CD4-positive, CD25-positive, alpha-beta regulatory T cell (primary cell): ENCODE results near the gene MED16. TPM values are rescaled to one million over a fixed set of nuclear protein-coding genes. Genes with fewer than 3 reads are reported as not detected.
"Not testable (repeated sequence)": the region's sequence is repeated elsewhere in the genome, so short reads cannot be mapped to it uniquely, and the experiment has no call there.

Experiments
- ATAC-seq, 2 donors: fragments of 150-1000 bp; cut with Tn5 transposase; one replicate each; pipeline ENCODE4 v1.10.0; 2021; ENCODE audit warnings: low read depth in 2 of 2, moderate number of reproducible peaks in 2 of 2, moderate library complexity in 1 of 2
- DNase-seq, 3 donors: peaks; one replicate each; pipeline versions ENCODE4 v3.0.0 to v3.0.0-alpha.2; 2012 to 2022; ENCODE audit warnings: mixed read lengths in 1 of 3
- H3K27ac ChIP-seq: one replicate; pipeline ENCODE4 v1.7.0; 2013; ENCODE audit warnings: mild to moderate bottlenecking, low read length; ENCODE audit not compliant: insufficient read depth, poor library complexity, severe bottlenecking
- H3K27me3 ChIP-seq: one replicate; pipeline ENCODE4 v1.7.0; 2013; ENCODE audit warnings: low read length; ENCODE audit not compliant: control insufficient read depth, insufficient read depth
- H3K36me3 ChIP-seq: one replicate; pipeline ENCODE4 v1.7.0; 2013; ENCODE audit warnings: mild to moderate bottlenecking, low read length, moderate library complexity; ENCODE audit not compliant: control insufficient read depth, insufficient read depth
- H3K4me1 ChIP-seq: 2 replicates; pipeline ENCODE4 v1.7.0; 2013; ENCODE audit warnings: mild to moderate bottlenecking, low read length; ENCODE audit not compliant: insufficient read depth, control insufficient read depth, poor library complexity, severe bottlenecking
- H3K4me3 ChIP-seq: one replicate; pipeline ENCODE4 v1.7.0; 2013; ENCODE audit warnings: low read depth, mild to moderate bottlenecking, low read length, moderate library complexity
- H3K9me3 ChIP-seq, 2 experiments: 1 replicate in 1 of 2; 2 replicates in 1 of 2; pipeline ENCODE4 v1.7.0; 2013; ENCODE audit warnings: low read length in 2 of 2, mild to moderate bottlenecking in 1 of 2, moderate library complexity in 1 of 2; ENCODE audit not compliant: control insufficient read depth in 2 of 2
- H3K27ac Mint-ChIP-seq, 3 donors: one replicate each; pipeline ENCODE4 v1.8.0; 2020 to 2022; ENCODE audit warnings: mild to moderate bottlenecking in 3 of 3, mixed read lengths in 3 of 3, moderate library complexity in 2 of 3
- H3K27me3 Mint-ChIP-seq: one replicate; pipeline ENCODE4 v1.8.0; 2022; ENCODE audit warnings: mild to moderate bottlenecking, mixed read lengths
- H3K36me3 Mint-ChIP-seq: one replicate; pipeline ENCODE4 v1.8.0; 2020; ENCODE audit warnings: mixed read lengths
- H3K4me1 Mint-ChIP-seq, 4 donors: one replicate each; pipeline ENCODE4 v1.8.0; 2020 to 2022; ENCODE audit warnings: mixed read lengths in 4 of 4, mild to moderate bottlenecking in 1 of 4
- H3K4me3 Mint-ChIP-seq, 4 donors: one replicate each; pipeline ENCODE4 v1.8.0; 2020 to 2022; ENCODE audit warnings: mild to moderate bottlenecking in 4 of 4, mixed read lengths in 4 of 4, moderate library complexity in 3 of 4
- H3K9me3 Mint-ChIP-seq, 7 donors: one replicate each; pipeline ENCODE4 v1.8.0; 2020 to 2022; ENCODE audit warnings: mixed read lengths in 7 of 7, mild to moderate bottlenecking in 3 of 7, moderate library complexity in 2 of 7
- polyA plus RNA-seq, 4 donors: library from polyadenylated mRNA; unstranded; fragments of 300-500 nt; fragmentation: Illumina TruSeq; gene quantifications; one replicate each; pipeline ENCODE4 v1.2.3, GENCODE V29; 2021
- total RNA-seq: library from RNA; stranded (reverse); gene quantifications from one replicate; pipeline ENCODE4 v1.2.3, GENCODE V29; 2022

Gene MED16
- total and polyA plus RNA-seq, 5 donors from 2014 or later, result 61.9 to 91.7 (median 79.5) TPM

GRCh38 chr19:852136-853013 is 40.6 kb downstream of the MED16 start, which contains the start of gene ELANE:
ELANE (plus strand) TSS chr19:852303; CDS start chr19:852329, 26 bp downstream.
- no peak within 1 kb of the TSS for H3K4me3 ChIP-seq
- ATAC-seq (no peak), DNase-seq (no peak)
- H3K36me3 Mint-ChIP-seq, result no peaks in the 10 kb centered on the region
- no peak within 1 kb of the TSS for H3K27ac Mint-ChIP-seq
- no peaks in the 10 kb centered on the region for H3K9me3 ChIP-seq
- H3K4me1 Mint-ChIP-seq, result peaks cover 0 to 2% (median 0%) of the 10 kb centered on the region in 4 donors
- peaks cover 0 to 2% (median 0%) of the 10 kb centered on the region in 7 donors for H3K9me3 Mint-ChIP-seq
- H3K36me3 ChIP-seq, result no peaks in the 10 kb centered on the region
- H3K4me3 Mint-ChIP-seq, result no peak within 1 kb of the TSS
- no peaks in the 10 kb centered on the region for H3K27me3 ChIP-seq
- no peak within 1 kb of the TSS for H3K27ac ChIP-seq
- H3K4me1 ChIP-seq, result no peaks in the 10 kb centered on the region
- H3K27me3 Mint-ChIP-seq, result peaks cover 22% of the 10 kb centered on the region

GRCh38 chr19:850979-851335 is 42.0 kb downstream of the MED16 start:
- Mint-ChIP-seq H3K4me3 (no peak overlapping the region), H3K27ac (no peak overlapping the region), H3K36me3 (no peaks in the 10 kb centered on the region), H3K9me3 (no peaks in the 10 kb centered on the region), H3K27me3 (peaks cover 26% of the 10 kb centered on the region), H3K4me1 (no peaks in the 10 kb centered on the region)
- Histone ChIP-seq H3K4me3 (no peak overlapping the region), H3K4me1 (no peaks in the 10 kb centered on the region), H3K9me3 (no peaks in the 10 kb centered on the region), H3K27ac (no peak overlapping the region), H3K36me3 (no peaks in the 10 kb centered on the region), H3K27me3 (no peaks in the 10 kb centered on the region)
- no peak for ATAC-seq
- DNase-seq, result no peak

GRCh38 chr19:850221-850978 is 42.6 kb downstream of the MED16 start:
- DNase-seq (no peak), ATAC-seq (peak in 1 of 2 donors; percentile 14)
- Histone ChIP-seq H3K4me3 (no peak overlapping the region), H3K27ac (no peak overlapping the region), H3K36me3 (no peaks in the 10 kb centered on the region), H3K4me1 (no peaks in the 10 kb centered on the region), H3K27me3 (no peaks in the 10 kb centered on the region), H3K9me3 (no peaks in the 10 kb centered on the region)
- Mint-ChIP-seq H3K9me3 (no peaks in the 10 kb centered on the region), H3K4me1 (no peaks in the 10 kb centered on the region), H3K27ac (no peak overlapping the region), H3K27me3 (peaks cover 30% of the 10 kb centered on the region), H3K4me3 (no peak overlapping the region), H3K36me3 (no peaks in the 10 kb centered on the region)

DNA sequence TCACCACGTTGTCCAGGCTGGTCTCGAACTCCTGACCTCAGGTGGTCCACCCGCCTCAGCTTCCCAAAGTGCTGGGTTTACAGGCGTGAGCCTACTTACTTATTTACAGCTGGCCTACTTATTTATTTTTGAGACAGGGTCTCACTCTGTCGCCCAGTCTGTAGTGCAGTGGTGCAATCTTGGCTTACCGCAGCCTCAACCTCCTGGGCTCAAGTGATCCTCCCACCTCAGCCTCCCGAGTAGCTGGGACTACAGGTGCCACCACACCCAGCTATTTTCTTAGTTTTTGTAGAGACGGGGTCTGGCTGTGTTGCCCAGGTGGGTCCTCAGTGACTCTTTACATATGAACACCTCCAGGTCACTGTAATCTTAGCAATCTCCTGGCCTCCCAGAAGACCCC is 43.8 kb downstream of the MED16 start:
- H3K27me3 ChIP-seq, H3K9me3 Mint-ChIP-seq, H3K27ac ChIP-seq, H3K4me1 ChIP-seq, H3K4me3 ChIP-seq, H3K9me3 ChIP-seq, H3K36me3 ChIP-seq, H3K36me3 Mint-ChIP-seq, H3K27ac Mint-ChIP-seq, H3K4me3 Mint-ChIP-seq, DNase-seq, H3K4me1 Mint-ChIP-seq, ATAC-seq: not testable (repeated sequence)
- H3K27me3 Mint-ChIP-seq, result peaks cover 35% of the 10 kb centered on the region

GRCh38 chr19:848386-848921 is 44.5 kb downstream of the MED16 start:
- H3K27me3 Mint-ChIP-seq, result peaks cover 35% of the 10 kb centered on the region
- peaks cover 0 to 4% (median 0%) of the 10 kb centered on the region in 4 donors for H3K4me1 Mint-ChIP-seq
- Histone ChIP-seq H3K27me3 (peaks cover 2% of the 10 kb centered on the region), H3K4me1 (peaks cover 9% of the 10 kb centered on the region), H3K36me3 (no peaks in the 10 kb centered on the region), H3K9me3 (no peaks in the 10 kb centered on the region), H3K27ac (no peak overlapping the region), H3K4me3 (no peak overlapping the region)
- peaks cover 0 to 1% (median 0%) of the 10 kb centered on the region in 7 donors for H3K9me3 Mint-ChIP-seq
- ATAC-seq (no peak), DNase-seq (no peak)
- H3K36me3 Mint-ChIP-seq, result no peaks in the 10 kb centered on the region
- no peak overlapping the region for H3K27ac Mint-ChIP-seq
- H3K4me3 Mint-ChIP-seq, result no peak overlapping the region

GRCh38 chr19:845707-846521 is 47.1 kb downstream of the MED16 start:
- H3K4me1 ChIP-seq, result peaks cover 13% of the 10 kb centered on the region
- peaks cover 2% of the 10 kb centered on the region for H3K27me3 ChIP-seq
- DNase-seq (no peak), ATAC-seq (no peak)
- H3K36me3 Mint-ChIP-seq, result no peaks in the 10 kb centered on the region
- H3K4me3 ChIP-seq, result no peak overlapping the region
- H3K36me3 ChIP-seq, result no peaks in the 10 kb centered on the region
- H3K4me1 Mint-ChIP-seq, result peaks cover 0 to 9% (median 0%) of the 10 kb centered on the region in 4 donors
- H3K27me3 Mint-ChIP-seq, result peaks cover 45% of the 10 kb centered on the region
- no peaks in the 10 kb centered on the region for H3K9me3 ChIP-seq
- H3K27ac Mint-ChIP-seq, result no peak overlapping the region
- H3K4me3 Mint-ChIP-seq, result no peak overlapping the region
- peaks cover 0 to 3% (median 0%) of the 10 kb centered on the region in 7 donors for H3K9me3 Mint-ChIP-seq
- H3K27ac ChIP-seq, result no peak overlapping the region

DNA sequence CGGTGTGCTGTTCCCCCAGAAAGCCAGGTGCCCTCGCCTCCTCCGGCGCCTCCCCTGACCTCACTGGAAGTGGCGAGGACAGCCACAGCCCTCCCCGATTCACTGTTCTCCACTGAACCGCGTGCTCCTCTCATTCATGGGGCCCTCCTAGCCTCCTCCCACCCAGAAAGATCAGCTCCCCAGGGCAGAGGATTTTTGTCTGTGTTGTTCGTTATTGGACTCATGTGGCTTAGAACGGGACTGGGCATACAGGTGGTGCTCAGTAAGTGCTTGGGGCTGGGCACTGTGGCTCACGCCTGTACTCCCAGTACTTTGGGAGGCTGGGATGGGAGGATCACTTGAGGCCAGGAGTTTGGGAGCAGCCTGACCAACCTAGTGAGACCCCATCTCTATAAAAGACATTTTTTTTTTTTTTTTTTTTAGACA is 48.4 kb downstream of the MED16 start:
- peaks cover 2% of the 10 kb centered on the region for H3K27me3 ChIP-seq
- Mint-ChIP-seq H3K4me3 (peak overlapping the region in 1 of 4 donors; percentile 52), H3K27ac (peak overlapping the region in 1 of 3 donors; percentile 75), H3K36me3 (no peaks in the 10 kb centered on the region), H3K9me3 (peaks cover 0 to 3% (median 0%) of the 10 kb centered on the region in 7 donors), H3K27me3 (peaks cover 45% of the 10 kb centered on the region), H3K4me1 (peaks cover 0 to 9% (median 0%) of the 10 kb centered on the region in 4 donors)
- DNase-seq (no peak), ATAC-seq (no peak)
- H3K27ac ChIP-seq, result no peak overlapping the region
- no peak overlapping the region for H3K4me3 ChIP-seq
- no peaks in the 10 kb centered on the region for H3K9me3 ChIP-seq
- no peaks in the 10 kb centered on the region for H3K36me3 ChIP-seq
- peaks cover 13% of the 10 kb centered on the region for H3K4me1 ChIP-seq
